Endothelial cell of umbilical vein (primary cell): ENCODE measurements around the gene CDC42EP5.

Experiments used
- CTCF ChIP-seq, 2 donors: IDR thresholded peaks; 1 replicate in 1 of 2; 2 replicates in 1 of 2; pipeline ENCODE4 v1.5.1; 2011; ENCODE audit warnings: low read length in 2 of 2, mild to moderate bottlenecking in 2 of 2, moderate library complexity in 2 of 2, control low read depth in 1 of 2, inconsistent platforms in 1 of 2, low read depth in 1 of 2; ENCODE audit not compliant: insufficient read depth in 1 of 2; ENCODE audit errors: extremely low read depth in 1 of 2
- EZH2 ChIP-seq: IDR thresholded peaks from 2 replicates; pipeline ENCODE4 v1.6.1; 2012; ENCODE audit warnings: borderline replicate concordance, low read depth, mild to moderate bottlenecking, moderate library complexity, low read length, inconsistent platforms; ENCODE audit not compliant: severe bottlenecking
- FOS ChIP-seq: IDR thresholded peaks from 2 replicates; pipeline ENCODE4 v1.6.1; 2011; ENCODE audit warnings: mild to moderate bottlenecking, low read length, moderate library complexity, borderline replicate concordance; ENCODE audit not compliant: insufficient read depth
- GATA2 ChIP-seq: IDR thresholded peaks from 2 replicates; pipeline ENCODE4 v1.7.0; 2011; ENCODE audit warnings: low read depth, mild to moderate bottlenecking, moderate library complexity, mixed read lengths, low read length; ENCODE audit not compliant: insufficient read length, insufficient read depth
- JUN ChIP-seq: IDR thresholded peaks from 2 replicates; pipeline ENCODE4 v1.6.1; 2011; ENCODE audit warnings: borderline replicate concordance, low read depth; ENCODE audit not compliant: insufficient read length, insufficient read depth
- MAX ChIP-seq: IDR thresholded peaks from 2 replicates; pipeline ENCODE4 v1.6.1; 2011; ENCODE audit not compliant: insufficient read depth, insufficient read length
- MYC ChIP-seq: IDR thresholded peaks from one replicate; pipeline ENCODE4 v1.6.1; 2011; ENCODE audit warnings: mild to moderate bottlenecking, low read depth, low read length
- POLR2A ChIP-seq: IDR thresholded peaks from 2 replicates; pipeline ENCODE4 v1.6.1; 2012; ENCODE audit warnings: low read depth, mild to moderate bottlenecking, control low read depth, low read length
- POLR2AphosphoS5 ChIP-seq: IDR thresholded peaks from 2 replicates; pipeline ENCODE4 v1.6.1; 2012; ENCODE audit warnings: low read depth, mild to moderate bottlenecking, control low read depth, low read length, moderate library complexity; ENCODE audit not compliant: insufficient read depth

GRCh38 chr19:54432144-54432738 is 40.9 kb downstream of the CDC42EP5 start:
- TF ChIP-seq CTCF (IDR thresholded peaks at IDR 0.05; ENCODE audit: extremely low read depth in 1 of 2, insufficient read depth in 1 of 2, low read depth in 1 of 2, low read length in 2 of 2) (no peak), MAX (no peak), POLR2AphosphoS5 (no peak), POLR2A (no peak), EZH2 (no peak), MYC (no peak), JUN (no peak), GATA2 (no peak), FOS (no peak)
